DMS79 treated with DMSO at 0.1 percent for 48 hours (cell line): ENCODE measurements around the gene RETREG2.

Experiments used
- DNase-seq: peaks from one replicate; lab custom pipeline; 2025; lab: John Stamatoyannopoulos, UW

RETREG2 gene, protein sequence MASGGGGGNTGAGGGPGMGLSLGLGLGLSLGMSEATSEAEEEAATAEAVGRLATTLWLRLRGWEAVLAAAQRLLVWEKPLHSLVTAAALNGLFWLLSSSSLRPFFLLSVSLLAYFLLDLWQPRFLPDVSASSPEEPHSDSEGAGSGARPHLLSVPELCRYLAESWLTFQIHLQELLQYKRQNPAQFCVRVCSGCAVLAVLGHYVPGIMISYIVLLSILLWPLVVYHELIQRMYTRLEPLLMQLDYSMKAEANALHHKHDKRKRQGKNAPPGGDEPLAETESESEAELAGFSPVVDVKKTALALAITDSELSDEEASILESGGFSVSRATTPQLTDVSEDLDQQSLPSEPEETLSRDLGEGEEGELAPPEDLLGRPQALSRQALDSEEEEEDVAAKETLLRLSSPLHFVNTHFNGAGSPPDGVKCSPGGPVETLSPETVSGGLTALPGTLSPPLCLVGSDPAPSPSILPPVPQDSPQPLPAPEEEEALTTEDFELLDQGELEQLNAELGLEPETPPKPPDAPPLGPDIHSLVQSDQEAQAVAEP

DNA sequence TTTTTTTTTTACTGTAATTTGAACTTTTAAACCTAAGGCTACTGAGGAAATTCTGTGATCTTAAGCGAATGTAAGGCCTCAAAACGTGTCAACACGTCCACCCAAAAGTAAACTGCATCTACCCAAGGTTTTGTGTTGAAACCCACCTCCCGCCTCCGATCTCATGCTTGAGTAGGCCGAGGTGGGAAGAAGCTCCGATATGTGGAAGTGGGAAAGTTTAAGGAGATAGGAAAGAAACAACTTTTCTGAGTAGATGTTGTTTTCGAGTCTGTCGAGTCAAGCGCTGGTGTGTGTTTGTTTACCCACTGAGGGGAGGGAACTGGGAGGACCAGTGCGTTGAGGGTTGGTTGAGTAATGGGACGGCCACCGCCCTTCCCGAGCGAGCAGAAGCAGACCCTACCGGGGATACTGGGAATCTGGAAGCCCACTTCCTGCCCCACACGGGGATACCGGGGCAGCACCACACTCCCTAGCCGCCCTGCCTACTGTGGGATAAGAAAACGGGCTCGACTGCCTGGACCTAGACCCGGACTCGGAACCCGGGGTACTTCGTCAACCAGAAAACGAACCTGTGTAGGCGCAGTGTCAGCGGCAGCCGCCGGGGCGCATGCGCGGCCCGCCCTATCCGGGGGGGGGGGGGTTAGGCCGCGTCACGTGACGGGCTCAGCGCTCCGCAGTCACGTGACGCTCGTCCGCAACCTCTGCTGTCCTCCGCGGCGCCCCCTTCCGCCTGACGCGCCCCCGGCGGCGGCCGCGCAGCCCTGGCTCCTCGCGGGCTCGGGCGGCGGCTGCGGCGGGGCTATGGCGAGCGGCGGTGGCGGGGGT is at the start of gene RETREG2:
Gene RETREG2 (plus strand): TSS at position 724 of the 825 bp plus-strand sequence. CDS start 78 bp downstream, at position 802.
- DNase-seq, result peak; percentile 68

DNA sequence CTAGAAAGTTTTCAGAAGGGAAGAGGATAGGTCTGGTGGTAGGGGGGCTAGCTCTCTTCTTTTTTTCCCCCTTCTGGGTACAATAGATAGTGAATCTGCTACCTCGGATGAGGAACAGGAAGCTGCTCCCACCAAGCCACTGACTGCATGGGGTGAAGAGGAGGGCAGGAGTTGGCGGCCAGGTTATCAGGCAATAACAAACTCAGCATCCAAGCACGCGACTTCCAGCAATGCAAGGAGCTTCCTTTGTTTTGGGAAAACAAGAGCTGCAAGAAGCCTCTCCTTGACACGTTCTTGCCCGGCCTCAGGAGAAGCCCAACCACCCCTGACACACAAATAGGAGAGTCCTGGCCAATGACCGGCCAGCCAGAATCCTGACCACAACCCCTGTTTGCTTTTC is 49.7 kb upstream of the RETREG2 start:
- DNase-seq, result no peak

DNA sequence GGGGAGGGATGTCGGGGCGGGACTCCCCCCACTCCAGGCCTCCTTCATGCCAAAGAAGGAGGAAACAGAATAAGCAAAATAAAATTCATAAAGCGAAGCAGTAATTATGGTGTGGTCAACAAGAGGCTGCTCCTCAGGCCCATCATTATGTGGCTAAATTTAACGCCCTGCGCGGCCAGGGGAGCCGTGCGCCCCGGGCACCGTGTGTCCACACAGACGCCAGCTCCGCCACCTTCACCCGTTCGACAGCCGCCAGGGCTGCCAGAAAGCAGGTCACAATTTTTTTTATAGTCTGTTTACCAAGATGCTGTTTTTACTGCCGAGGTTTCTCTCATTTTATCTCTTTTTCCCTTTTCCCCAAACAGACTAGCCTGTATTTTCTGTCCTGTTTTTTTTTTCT is 48.5 kb upstream of the RETREG2 start:
- no peak for DNase-seq

DNA sequence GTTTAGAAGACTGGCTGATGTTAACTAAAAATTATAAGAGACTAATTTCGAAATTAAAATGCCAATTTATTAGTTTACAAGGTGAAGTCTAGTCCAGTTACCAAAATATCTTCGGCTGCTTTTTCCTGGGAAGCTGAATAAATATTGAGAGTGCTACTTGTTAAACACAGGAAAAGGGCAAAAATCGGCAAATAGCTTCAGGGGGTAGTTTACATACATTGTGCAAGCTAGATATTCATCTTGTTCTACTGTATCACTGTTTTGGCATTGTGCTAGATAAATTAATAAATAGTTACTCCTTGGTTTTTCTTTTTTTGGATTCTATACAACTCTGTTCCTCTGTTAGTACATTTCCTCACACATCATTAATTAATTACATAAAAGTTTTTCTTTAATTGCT is 46.7 kb upstream of the RETREG2 start:
- DNase-seq, result no peak

DNA sequence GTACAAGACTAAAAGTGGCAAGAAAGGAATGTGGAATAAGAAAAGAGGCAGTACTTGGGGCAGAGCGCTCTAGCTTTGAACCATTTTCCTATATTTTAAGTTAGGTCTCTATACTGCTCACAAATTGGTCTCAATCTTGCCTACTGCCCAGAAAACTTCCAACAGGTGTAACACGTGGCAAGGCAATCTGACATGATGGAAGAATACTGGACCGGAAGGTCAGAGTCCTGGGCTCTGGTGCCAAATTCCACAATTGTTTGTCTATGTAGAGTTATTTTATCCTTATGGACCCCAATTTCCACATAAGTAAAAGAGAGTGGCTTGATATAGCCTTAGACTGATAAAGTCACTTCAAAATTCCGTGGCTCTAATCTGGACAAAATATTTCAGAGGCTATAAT is 46.3 kb upstream of the RETREG2 start:
- no peak for DNase-seq

DNA sequence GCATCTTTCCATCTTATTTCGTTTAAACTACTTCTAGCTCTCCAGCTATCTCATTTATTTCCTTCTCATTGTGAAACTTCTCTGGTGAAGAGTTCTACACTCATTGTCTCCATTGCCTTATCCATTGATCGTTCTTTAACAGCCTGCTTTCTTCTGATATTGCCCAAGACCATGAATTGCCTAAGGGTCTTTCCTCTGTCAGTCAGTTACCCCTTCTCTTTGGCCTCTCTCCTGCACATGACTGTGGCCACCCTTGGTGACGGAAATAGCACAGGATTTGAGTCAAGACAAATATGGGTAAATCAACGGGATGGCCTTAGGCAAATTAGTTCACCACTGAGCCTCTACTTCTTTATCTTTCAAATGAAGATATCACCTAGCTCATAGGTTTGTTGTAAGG is 44.1 kb upstream of the RETREG2 start:
- no peak for DNase-seq

DNA sequence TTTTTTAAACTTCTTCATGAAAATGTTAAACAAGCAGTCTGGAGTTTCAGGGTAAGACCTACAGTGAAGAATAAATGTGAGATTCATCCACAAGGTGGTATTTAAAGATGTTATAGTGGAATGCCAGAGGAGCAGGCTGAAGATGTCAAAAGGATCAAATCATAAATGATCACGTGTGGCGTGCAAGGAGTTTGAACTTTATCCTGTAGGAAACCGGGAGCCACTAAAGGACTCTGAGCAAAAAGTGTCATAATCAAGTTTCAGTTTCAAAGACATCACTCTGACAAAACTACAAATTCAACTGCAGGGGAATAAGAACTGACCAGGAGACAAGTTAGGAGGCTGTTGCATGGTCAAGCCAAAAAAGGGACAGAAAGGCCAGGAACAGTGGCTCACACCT is 37.4 kb upstream of the RETREG2 start:
- no peak for DNase-seq

DNA sequence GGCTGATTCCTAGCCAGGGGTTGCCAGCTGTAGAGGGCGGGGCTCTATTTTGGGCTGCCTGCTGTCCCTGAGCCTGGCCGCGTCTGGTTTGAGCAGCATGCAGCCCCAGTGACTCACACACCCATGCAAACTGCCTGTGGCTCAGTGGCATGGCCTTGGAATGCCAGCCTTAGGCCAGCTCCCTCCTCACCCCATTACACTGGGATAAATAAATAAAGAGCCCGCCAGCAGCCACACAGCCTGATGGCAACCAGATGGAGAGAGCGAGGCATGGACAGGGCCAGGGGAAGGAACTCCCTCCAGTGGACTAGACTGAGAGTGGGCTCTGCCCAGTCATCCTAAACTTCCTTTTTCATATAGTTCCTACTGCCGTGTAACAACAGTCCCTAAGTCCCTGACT is 35.7 kb upstream of the RETREG2 start:
- DNase-seq, result no peak

DNA sequence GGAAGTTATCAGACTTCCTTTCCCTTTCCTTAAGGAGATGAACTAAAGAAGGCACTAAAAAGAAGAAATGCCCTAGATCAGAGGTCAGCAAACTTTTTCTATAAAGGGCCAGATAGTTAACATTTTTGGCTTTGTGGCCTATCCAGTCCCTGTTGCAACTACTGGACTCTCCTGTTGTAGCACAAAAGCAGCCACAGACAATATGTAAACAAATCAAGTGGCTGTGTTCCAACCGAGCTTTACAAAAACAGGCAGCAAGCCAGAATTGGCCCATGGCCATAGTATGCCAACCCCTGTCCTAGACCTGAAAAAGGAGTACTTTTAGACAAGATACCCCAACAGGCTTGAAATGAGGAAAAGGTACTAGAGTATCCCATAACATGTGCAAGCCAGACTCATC is 28.4 kb upstream of the RETREG2 start:
- peak; percentile 78 for DNase-seq

DNA sequence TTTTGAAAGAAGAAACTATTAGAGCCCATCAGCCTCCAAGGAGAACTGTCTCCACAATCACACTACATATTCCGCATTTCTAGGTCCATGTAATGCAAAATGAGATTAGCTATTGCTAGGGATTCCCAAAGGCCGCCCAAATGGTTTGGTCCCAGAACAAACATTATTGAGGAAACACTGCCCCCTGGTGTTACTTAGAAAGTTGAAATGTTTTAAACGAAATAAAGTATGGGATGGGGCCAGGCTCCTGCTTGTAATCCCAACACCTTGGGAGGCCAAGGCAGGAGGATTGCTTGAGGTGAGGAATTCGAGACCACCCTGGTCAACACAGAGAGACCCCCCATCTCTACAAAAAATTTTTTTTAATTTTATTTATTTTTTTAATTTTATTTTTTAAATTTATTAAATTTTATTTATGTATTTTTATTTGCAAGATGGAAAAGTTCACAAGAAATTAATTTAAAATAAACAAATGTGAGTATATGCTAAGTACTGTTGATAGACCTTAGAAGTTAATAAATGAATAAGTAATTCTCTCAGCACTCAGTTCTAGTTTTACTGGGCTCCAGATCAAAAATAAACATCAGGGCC is 22.9 kb upstream of the RETREG2 start:
- peak; percentile 72 for DNase-seq

DNA sequence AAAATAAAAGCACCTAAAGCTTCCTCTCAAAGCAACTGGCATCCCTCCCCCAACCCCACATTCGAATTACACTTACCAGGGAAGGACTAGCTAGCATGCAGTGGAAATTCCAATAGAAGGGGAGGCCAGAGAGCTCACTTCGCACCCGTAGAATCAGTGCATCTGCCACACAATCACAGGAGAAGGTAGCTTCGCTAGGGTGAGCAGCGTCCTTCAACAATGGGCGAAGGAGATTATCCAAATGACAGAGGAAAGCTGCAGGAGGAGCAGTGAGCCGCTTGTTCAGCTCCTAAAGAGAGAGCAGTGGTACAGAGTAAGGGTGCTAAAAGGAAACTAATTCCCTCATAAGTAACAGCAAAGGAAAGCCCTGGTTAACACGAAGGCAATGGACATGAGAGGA is 20.7 kb upstream of the RETREG2 start:
- no peak for DNase-seq

DNA sequence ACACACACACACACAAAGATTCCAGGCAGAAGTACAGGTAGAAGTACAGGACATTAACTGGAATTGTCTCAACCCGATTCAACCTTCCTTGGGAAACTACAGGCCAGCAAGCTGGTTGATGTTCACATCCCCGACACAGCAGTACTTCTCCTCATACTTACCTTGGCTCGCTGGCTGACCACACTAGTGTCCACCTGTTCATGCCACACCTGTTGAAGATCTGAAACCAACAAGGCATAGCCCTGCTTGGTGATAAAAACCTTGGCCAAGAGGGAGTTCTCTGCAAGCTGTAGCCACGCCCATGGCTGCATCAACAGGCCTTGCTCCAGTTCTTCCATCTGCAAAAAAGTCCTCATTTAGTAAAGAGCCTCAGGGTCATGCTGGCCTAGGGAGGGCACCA is 20.1 kb upstream of the RETREG2 start:
- DNase-seq, result no peak

DNA sequence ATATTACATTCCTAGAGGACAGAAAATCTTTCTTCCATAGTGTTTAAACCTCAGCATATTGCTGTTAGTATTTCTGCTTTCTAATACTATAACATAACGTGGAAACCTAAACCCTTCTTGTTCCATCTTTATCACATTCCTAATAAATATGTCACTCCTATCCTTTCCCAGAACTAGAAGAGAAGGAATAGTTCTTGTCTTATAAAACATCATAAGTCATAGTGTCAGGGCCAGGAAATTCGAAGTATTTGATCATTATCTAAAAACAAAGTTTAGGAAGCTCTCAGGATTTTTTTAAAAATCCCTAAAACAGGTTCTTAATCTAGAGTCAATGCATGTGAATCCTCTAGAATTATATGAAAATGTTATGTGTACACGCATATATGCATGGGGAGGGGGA is 19.5 kb upstream of the RETREG2 start:
- no peak for DNase-seq

DNA sequence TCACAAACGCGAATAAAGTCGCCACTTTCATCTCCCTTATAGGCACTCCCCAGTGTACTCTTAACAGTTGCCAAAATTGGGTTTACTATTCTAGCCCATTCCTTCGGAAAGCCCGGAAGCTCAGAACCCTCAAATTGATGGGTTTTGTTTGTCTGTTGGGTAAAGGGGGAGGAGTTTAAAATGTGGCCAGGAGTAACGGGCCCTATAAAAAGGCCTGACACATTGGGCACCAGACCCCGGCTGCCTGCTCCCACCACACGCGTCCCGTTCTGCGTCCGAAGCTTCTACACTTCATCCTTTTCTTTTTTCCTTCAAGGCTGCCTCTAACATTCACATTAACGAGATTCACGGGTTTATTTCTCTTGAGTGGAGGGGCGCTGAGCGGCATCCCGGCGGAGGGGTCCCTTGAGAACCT is 18.3 kb upstream of the RETREG2 start:
- DNase-seq, result peak; percentile 44

DNA sequence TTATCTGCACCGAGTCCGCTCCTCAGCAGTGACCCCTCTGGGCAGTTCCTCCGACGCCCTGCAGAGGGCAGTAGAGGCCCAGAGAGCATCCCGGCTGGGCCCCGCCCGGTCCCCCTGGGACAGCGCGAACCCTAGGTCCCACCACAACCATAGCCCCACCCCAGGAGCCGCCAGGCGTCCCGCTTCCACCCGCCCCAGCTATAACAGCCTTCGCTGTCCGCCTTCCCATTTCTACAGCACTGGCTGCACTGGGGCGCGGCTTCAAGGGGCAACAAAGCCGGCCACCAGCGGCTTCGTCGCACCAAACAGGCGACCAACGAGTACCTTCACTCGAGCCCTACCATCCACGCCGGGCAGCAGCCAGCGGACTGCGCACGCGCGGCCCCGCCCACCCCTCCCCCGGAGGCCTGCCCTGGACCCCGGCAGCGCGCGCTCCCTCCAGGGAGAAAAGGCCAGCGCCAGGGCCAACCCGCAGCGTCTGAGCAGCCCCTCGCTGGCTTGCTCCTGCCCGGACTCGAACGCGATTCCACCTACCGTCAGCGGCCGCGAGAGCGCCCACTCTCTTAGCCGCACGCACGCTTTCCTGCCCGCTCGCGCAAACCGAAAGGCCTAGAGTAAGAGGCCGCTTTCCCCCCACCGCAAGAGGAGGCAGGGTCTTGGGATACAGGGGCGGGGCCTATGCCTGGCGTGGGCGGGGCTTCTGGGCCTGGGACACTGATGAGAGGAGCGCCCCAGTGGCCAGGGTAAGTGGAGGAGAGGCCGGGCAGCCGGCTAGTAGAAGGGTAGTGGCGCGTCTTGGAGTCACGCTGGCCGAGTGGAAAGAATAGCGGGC is 17.7 kb upstream of the RETREG2 start, which contains the start of gene NHEJ1:
Gene NHEJ1 (minus strand): TSS at position 630 of the 832 bp plus-strand sequence. CDS start 2,453 bp downstream, outside the sequence.
- peak; percentile 86 for DNase-seq

DNA sequence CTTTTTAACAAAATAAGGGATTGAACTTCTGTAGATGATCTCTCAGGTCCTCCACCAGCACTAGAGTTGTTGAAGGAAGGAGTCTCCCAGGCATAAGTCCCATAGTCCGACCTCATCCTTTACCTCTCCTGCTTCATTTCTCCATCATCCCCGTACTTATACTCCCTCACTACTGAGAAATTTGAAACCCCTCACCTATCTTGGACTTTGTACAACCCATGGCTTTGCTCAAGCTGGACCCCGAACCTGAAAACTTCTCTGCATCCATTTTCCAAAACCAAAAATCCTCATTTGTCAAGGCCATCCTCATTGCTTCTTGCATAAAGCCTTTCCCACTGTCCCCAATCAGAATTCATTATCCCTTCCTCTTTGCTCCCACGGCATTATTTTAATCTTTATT is 17.0 kb upstream of the RETREG2 start:
- DNase-seq, result no peak

DNA sequence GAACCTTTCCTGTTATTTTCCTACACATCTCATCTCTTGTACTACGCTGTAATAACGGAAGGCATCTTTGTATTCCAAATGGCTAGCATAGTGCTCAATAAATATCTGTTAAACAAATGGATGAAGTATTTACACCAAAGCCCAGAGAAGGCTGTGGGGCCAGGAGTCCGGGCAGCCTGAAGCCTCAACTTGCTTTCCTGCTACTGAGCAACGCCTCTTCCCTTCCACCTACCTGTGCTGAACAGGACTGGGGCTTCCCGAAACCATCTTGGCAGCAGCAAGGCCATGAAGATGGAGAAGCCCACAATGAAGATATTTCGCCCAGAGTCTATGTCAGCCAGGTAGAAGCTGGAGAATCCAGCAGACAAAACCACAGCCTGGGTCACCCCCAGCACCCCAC is 14.9 kb upstream of the RETREG2 start:
- DNase-seq, result no peak

DNA sequence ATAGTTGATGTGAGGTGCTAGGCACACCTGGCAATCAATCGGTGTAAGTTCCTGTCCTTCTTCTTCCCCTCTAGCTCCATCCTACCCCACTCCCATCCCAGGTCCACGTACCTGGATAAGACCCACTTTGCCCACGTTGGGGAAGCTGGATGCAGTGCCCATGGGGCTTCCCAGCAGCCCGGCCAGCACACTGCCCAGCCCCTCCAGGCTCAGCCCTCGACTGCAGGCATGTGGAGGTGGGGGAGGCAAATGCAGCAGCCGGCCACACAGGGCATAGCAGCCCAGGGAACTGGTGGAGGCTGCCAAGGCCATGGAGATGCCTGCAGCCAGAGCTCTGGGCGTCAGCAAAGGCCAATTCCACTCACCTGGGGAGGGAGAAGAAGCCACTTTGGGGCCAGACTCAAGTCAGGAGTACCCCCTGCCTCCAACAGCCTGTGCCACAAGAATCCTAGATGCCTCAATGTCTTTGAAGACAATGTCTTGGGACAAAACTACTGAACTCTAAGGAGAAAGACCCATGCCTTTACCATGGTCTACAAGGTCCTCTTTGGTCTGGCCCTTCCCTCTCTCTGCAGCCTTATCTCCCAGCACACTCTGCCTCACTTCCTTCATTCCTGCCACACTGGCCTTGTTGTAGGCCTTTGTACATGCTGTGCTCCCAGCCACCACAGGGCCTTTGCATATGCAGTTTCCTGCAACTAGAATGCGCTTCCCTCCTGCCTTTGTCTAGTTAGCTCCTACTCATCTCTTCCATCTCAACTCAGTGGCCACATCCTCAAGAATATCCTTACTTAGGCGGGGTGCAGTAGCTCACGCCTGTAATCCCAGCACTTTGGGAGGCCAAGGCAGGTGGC is 12.8 kb upstream of the RETREG2 start:
- DNase-seq, result no peak

DNA sequence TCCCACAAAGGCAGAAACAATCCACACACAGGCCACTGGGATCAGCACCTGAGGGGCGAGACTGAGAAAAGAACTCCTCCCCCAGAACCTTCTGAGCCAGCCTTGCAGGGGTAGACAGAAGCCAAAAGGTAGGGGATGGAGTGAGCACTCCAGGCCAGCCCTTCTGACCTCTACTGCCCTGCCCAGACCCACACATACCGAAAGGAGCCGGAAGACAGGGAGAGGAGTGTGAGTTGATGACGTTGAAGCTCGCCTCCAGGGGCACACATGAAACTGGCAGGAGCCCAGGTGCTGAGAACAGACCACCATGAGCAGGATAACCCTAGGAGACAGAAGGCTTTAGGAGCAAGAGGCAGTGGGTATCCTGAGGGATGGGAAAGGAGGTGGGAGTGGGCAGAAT is 10.1 kb upstream of the RETREG2 start:
- no peak for DNase-seq

DNA sequence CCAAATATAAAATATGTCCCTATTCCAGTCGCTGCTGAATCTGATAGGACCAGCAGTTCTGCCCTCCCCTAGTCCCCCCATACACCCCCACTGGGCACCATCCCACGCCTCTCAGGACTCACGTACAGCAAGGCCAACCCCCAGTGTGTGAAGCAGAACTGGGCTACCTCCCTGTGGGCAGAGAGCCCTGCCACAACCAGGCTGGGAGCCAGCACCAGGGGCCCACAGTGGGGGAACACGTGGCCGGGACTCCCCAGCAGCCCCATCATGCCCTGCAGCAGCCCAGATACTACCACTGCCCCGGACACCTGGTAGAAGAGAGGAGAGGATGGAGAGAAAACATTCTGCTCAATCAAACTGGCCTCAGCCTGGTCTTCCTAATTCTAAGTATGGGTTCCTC is 9.5 kb upstream of the RETREG2 start:
- DNase-seq, result no peak

DNA sequence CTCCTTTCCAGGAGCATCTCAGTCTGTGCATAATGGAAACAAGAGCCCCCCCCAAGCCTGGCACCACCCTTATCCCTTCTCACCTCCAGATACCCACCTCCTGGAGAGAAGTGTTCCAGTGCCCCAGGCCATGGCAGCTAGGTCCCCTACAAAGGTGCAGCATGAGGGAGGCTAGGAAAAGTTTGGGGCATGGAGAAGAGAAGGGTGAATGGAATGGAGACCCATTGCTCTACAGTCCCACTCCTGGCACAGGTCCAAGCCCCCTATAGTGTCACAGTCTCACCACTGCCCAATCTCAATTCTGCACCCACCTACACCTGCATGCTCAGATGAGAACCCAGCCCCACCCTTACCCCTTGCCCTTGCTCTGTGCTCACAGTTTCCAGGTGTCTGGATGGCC is 9.1 kb upstream of the RETREG2 start:
- DNase-seq, result no peak
